NT2/D1 (cell line): Measurements from ENCODE around the gene FGF3.

Source experiments
- YY1 ChIP-seq: IDR thresholded peaks from 2 replicates; pipeline ENCODE4 v1.6.1; 2011; ENCODE audit not compliant: insufficient read length, insufficient read depth
- ZNF274 ChIP-seq: IDR thresholded peaks from 2 replicates; pipeline ENCODE4 v1.6.1; 2011; ENCODE audit warnings: mild to moderate bottlenecking, low read depth, low read length

- TF ChIP-seq ZNF274 = no peak
- no peak for TF ChIP-seq YY1
These were observed 44.5 kb upstream of the FGF3 start for GRCh38 chr11:69863544-69864200.
